LHCN-M2 (cell line): Measurements from ENCODE around the gene GSTT4. TPM values are rescaled to one million over a fixed set of nuclear protein-coding genes. Genes with fewer than 3 reads are reported as not detected.
"Not testable (repeated sequence)": the region's sequence is repeated elsewhere in the genome, so short reads cannot be mapped to it uniquely, and the experiment has no call there.

Experiments used
- DNase-seq: peaks from one replicate; pipeline ENCODE4 v3.0.0-alpha.2; 2012; ENCODE audit warnings: low read depth
- total RNA-seq: library from RNA; depleted of rRNA; stranded (reverse); fragments of >200 nt; gene quantifications from 2 replicates; pipeline ENCODE4 v1.2.3, GENCODE V29; 2014

The GSTT4 gene
- total RNA-seq, 1 experiment from 2014 or later, result not detected

GRCh38 chr22:23989583-23990244 is 15.5 kb downstream of the GSTT4 start:
- DNase-seq, result not testable (repeated sequence)

- not testable (repeated sequence) for DNase-seq
These were observed 18.6 kb downstream of the GSTT4 start for GRCh38 chr22:23986538-23987178.

GRCh38 chr22:23986089-23986488 is 19.2 kb downstream of the GSTT4 start:
- not testable (repeated sequence) for DNase-seq

GRCh38 chr22:23984430-23984829 is 20.8 kb downstream of the GSTT4 start:
- no peak for DNase-seq

- not testable (repeated sequence) for DNase-seq
These were observed 24.7 kb downstream of the GSTT4 start for GRCh38 chr22:23980567-23980966.

- DNase-seq, result not testable (repeated sequence)
These were observed 25.6 kb downstream of the GSTT4 start, which contains the start of gene GSTT2 for GRCh38 chr22:23979557-23980240. Gene GSTT2 (plus strand): TSS chr22:23980134.

- not testable (repeated sequence) for DNase-seq
These were observed 27.9 kb downstream of the GSTT4 start for GRCh38 chr22:23977304-23977703.

GRCh38 chr22:23974836-23975352 is 30.4 kb downstream of the GSTT4 start:
- DNase-seq, result not testable (repeated sequence)

GRCh38 chr22:23974345-23974744 is 30.9 kb downstream of the GSTT4 start, which contains the start of gene DDT:
Gene DDT (minus strand): TSS chr22:23974441. CDS start chr22:23974414, 27 bp downstream.
- DNase-seq, result not testable (repeated sequence)

GRCh38 chr22:23971927-23972326 is 33.3 kb downstream of the GSTT4 start:
- not testable (repeated sequence) for DNase-seq

GRCh38 chr22:23970816-23971486 is 34.3 kb downstream of the GSTT4 start:
- no peak for DNase-seq

GRCh38 chr22:23970201-23970641 is 35.0 kb downstream of the GSTT4 start:
- DNase-seq, result no peak

GRCh38 chr22:23969071-23969470 is 36.2 kb downstream of the GSTT4 start:
- DNase-seq, result no peak

- DNase-seq, result not testable (repeated sequence)
These were observed 38.7 kb downstream of the GSTT4 start, which contains the start of gene DDTL for GRCh38 chr22:23966568-23966967. Gene DDTL (plus strand): TSS chr22:23966888. CDS start chr22:23966915, 27 bp downstream.

GRCh38 chr22:23966094-23966493 is 39.2 kb downstream of the GSTT4 start:
- not testable (repeated sequence) for DNase-seq

GRCh38 chr22:23961084-23961771 is 44.0 kb downstream of the GSTT4 start, which contains the start of gene GSTT2B:
Gene GSTT2B (minus strand): TSS chr22:23961195. CDS start chr22:23961131, 64 bp downstream.
- DNase-seq, result not testable (repeated sequence)

- DNase-seq, result peak; percentile 56
These were observed 48.9 kb downstream of the GSTT4 start for GRCh38 chr22:23956301-23956900.

- DNase-seq, result not testable (repeated sequence)
These were observed 49.4 kb downstream of the GSTT4 start for GRCh38 chr22:23955886-23956285.

GRCh38 chr22:23954991-23955305 is 50.3 kb downstream of the GSTT4 start:
- not testable (repeated sequence) for DNase-seq
